NCI-H1436 (cell line): ENCODE measurements around the gene ENPP6.

Experiments used
- DNase-seq: peaks from one replicate; lab custom pipeline; 2025; lab: John Stamatoyannopoulos, UW

Gene ENPP6

DNA sequence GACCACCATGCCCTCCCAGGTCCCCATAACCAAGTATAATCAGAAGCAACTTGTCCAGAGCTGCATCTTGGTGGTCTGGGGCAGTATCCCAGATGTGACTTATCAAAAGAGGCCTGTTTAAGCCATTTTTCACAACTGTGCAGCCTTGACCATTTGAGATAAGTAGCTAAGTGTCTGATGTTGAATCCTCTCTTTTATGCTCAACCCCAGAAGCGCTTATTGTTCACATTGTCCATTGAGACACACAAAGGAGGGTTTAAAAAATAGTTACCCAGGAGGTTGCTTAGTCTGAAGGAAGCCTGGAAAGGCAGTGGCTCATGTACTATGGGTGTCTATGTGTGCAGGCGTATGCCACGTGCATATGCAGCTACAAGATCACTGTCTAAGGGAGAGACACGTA, 27.0 kb downstream of the ENPP6 start:
- no peak for DNase-seq

DNA sequence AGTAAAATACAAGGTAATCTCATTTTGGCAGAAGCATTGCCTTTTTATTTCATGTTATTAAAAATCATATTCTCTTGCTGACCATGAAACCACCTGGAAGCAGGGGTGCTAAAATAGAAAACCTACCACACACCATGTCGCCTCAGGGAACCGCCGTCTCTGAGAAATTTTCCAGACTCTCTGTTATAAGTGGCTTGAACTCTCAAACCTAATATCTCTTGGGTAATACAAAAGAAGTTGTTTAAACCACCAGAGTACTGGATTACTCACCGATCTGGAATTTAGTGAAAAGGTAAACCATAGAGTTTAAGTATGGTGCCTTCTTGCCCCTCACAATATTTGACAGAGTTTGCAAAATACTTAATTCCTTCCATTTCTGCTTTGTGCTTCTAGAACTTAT, 27.7 kb downstream of the ENPP6 start:
- DNase-seq, result no peak

DNA sequence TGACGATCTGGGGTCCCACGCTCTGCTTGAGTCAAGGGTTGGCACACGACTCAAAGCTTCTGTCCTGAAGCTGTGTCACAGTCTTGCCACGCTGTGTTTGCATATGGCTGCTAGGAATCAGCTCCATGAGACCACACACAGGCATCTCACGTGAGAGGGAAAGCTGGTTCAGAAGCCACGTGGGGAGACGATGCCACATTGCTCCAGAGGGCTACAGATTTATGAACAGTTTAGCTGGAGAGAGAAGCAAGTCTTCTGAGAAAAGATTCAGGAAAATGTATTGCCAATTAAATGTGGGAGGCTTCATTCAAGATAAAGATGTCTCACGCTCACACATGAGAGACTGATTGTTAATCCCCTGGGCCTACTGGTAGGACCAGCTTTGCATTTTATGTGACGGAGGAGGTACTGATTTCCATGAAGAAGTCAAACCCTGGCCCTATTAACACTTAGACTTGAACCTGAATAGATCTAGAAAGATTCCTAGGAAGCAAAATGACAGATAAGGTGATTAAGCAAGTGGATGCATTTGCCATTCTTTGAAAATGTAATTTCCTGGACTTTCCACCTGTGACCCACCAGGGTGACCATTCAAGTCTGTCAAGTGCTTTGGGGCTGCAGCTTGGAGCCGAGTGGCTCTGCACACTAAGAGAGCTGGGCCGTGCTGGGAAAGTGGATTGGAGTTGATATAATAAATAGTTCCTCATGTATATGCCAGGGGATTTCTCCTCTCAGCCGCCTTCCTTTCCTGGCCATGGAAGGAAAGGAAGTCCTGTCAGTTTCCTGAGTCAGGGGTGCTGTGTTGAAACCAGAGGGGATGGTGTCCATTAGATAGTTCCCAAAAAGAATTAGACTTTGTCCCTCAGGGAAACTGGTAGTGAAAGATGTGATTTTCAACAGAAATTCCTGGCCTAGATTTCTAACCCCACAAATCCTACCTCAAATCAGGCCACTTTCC, 29.0 kb downstream of the ENPP6 start:
- no peak for DNase-seq

DNA sequence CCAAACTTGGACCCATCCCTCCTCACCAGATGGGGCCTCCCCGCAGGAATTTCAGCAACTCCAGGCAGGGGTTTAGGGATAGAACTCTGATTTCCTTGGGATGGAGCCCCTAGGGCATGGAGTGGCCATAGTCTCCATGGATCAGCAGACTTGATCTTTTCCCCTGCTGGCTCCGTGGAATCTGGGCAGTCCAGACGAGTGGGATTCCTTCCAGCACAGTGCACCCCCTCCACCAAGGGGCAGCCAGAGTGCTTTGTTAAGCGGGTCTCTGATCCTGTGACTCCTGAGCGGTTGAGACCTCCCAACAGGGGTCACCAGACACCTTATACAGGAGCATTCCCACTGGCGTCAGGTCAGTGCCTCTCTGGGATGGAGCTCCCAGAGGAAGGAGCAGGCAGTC, 40.4 kb downstream of the ENPP6 start:
- no peak for DNase-seq

DNA sequence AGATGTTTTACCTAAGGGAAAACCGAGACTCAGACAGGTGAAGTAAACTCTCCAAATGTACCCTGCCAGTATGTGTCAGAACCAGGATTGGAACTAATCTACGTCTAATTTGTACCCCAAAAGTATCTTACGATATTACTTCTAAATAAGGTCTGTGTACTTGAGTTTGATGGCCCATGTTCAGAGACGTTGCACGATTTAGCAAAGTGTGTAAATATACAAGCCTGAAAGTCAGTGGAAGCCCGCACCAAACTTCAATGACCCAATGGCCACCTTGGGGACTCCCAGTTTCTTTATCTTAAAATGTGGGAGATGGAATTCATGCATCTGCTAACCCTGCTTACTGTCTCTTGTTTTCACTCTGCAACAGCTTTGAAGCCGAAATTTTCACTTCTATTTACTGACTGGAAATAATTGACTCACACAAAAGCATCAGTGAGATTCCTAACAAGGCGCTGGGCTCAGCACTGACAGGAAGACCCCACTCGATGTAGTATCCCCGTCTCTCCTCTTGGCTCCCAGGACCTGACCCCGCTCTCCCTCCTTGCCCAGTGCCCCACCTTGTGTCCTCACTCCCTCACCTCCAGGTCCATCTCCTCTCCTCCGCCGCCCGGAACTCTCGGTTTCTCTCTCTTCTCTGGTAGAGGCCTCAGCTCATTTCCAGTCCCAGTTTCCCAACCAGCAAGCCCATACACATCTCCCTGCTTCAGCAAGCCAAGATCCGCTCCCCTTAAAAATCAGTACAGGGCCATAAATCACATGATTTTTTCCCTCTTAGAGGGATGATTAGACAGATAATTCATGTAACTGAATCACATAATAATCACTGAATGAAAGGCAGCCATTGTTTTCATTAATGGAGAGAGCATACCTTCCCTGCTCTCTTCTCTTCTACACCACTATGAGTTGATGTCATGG, 42.8 kb downstream of the ENPP6 start:
- DNase-seq, result no peak

DNA sequence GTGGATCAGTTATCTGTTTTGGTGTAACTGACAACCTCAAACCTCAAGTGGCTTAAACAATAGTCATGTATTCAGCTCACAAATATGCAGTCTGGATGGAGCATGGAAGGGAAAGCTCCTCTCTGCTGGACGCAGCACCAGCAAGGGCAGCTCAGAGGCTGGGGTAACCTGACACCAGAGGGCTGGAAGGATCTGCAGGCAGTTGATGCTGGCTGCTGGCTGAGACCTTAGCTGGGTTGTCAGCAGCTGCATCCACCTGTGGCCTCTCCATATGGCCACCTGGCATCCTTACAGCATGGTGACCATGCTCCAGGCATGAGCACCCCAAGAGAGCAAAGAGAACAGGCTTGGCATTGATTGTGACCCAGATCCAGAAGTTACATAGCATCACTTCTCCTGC, 46.7 kb downstream of the ENPP6 start:
- no peak for DNase-seq

DNA sequence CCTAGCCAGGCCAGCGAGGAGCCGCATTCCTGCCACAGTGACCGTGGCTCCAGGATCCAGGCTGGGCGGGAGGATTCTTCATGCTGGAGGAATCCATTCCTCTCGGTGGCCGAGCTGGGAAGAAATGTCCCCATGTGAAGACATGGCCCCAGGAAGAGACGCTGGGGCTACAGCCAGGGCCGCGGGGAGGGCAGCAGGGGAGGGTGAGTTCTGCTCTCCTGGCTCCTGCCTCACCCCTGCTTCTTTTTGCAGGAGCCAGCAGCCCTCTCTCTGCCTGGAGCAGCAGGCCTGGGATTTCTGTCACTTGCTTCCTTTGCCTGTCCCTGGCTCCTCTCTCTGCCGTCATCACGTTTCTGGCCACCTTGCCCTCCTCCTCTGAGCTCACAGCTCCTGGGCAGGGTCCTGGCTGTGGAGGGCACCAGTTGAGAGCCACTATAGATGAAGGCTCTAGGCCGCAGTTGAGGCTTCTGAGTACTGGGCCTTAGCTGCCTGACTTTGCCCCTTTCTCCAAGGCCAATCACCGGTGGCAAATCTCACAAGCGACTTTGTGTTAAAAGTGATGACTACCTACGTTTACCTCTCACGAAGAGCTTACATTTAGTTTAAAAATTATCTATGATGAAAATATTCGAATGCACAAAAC, 48.3 kb downstream of the ENPP6 start:
- DNase-seq, result no peak

DNA sequence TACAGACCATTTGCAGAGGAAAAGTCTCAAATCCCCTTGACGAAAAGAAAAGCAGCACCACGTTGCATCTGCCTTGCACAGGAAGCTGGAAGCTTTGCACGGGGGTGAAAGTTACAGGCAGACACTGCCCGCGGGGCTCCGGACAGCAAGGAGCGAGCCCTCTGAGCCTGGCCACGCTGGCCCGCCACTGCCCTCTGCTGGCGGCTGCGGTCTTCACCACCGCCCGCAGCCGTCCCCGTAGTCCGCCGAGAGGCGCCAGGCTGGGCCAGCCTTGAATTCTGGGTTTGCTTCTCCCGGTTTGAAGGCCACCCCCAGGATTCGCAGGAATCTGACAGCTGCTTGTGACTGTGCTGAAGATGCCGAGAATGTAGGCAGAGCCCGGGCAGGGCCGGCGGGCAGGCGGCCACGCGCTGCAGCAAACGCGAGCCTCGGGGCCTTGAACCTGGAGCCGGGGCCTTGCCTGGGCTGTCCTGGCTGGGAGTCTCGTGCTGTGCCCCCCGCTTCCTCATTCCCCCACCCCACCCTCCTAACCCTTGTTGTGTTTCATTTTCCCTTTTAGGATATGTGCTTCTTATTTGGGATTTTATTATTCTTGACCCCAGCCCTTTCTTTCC, 49.2 kb downstream of the ENPP6 start:
- DNase-seq, result no peak

DNA sequence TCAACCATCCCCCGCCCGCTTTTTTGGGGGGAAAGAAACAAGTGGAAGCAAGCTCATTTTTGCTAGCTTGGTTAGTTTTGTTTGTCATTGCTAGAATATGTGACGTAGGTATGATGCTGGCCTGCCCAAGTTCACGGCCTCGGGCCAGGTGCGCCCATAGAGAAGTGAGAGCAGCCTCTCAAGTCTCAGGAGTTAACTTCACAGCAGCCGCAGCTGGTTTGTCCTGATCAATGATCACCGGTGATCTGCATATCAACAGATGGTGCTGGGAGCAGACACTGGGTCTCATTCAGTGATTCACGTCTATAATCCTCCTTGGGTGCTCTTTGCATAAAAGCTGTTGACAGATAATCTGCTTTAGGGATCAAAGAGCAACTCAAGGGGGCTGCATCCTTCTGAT, 50.1 kb downstream of the ENPP6 start:
- DNase-seq, result no peak

DNA sequence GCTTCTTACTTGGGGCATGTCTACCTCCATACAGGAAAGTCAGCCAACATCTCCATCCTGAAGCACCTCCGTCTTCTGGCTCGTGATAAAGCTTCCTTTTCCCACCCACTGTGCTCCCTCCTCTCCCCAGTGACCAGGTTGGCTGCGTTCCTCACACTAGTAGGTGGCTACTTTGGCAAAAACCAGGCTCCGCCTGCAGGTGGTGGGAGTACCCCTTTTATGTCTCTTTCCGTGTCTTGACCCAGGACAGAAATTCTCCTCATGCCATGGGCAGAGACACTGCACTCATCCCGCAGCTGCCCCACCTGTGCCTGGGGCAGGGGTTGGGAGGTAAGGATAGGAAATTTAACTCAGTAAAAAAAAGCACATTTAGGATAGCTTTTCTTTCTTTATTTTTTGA, 50.9 kb downstream of the ENPP6 start:
- DNase-seq, result no peak

DNA sequence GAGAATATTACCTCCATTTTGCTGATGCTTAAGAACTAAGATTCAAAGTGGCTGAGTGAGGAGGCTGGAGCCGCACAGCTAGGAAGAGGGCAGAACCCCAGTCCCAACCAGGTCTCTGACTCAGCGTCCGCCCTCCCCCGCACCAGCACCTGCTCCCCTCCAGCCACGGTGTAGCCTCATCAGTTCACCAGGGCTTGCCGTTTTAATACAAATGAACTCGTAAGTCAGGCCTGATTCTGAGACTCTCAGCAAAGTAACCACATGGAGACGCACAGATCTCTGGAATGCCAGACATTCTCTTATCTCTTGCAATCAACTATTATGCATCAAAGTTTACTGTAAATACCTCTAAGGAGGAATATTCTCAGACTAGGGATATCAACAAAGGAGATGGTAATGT, 52.4 kb downstream of the ENPP6 start:
- no peak for DNase-seq

DNA sequence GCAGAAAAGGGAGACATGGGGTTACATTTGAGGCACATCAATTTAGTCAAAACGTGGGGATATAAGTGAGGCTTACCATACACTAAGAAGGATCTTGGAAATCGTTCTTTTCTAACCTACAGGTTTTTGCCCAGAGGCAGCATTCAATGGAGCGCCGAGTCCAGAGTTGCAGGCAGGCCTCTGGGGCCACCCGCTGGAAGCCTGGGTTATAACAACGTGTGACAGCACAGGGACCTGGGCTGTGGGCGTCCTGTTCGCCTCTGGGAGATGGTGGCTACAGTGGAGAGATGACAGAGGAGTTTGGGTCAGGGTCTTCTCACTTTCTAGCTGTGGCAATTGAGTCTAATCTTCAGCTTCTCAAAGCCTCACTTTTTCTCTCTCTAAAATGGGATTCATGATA, 53.9 kb downstream of the ENPP6 start:
- DNase-seq, result no peak

DNA sequence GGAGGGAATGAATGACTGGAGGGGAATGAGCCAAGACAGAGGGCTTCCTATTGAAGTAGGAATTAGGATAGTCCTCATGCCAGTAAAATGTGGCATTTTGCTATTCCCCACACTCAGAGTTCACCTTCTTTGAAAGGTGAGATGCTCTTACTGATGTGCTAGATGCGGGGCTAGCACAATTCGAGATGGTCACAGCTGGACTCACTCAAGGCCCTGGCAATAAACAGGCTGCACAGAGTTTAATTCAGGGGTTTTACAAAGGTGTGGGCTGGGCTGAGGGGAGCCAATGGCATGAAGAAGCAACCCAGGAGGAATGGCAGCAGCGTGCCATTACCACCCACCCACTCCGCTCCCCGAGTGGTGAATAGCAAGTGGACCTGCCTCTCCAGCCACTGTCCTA, 55.1 kb downstream of the ENPP6 start:
- DNase-seq, result no peak

DNA sequence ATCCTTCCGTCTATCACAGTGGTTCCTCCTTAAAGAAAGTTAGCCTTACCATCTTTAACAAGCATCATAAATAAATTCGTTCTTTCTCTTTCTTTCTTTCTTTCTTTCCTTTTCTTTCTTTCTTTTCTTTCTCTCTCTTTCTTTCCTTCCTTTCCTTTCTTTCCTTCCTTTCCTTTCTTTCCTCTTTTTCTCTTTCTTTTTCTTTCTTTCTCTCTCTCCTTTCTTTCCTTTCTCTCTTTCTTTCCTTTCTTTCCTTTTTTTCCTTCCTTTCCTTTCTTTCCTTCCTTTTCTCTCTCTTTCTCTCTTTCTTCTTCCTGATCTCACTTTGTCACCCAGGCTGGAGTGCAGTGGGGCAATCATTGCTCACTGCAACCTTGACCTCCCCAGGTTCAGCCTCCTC, 60.4 kb downstream of the ENPP6 start:
- no peak for DNase-seq

DNA sequence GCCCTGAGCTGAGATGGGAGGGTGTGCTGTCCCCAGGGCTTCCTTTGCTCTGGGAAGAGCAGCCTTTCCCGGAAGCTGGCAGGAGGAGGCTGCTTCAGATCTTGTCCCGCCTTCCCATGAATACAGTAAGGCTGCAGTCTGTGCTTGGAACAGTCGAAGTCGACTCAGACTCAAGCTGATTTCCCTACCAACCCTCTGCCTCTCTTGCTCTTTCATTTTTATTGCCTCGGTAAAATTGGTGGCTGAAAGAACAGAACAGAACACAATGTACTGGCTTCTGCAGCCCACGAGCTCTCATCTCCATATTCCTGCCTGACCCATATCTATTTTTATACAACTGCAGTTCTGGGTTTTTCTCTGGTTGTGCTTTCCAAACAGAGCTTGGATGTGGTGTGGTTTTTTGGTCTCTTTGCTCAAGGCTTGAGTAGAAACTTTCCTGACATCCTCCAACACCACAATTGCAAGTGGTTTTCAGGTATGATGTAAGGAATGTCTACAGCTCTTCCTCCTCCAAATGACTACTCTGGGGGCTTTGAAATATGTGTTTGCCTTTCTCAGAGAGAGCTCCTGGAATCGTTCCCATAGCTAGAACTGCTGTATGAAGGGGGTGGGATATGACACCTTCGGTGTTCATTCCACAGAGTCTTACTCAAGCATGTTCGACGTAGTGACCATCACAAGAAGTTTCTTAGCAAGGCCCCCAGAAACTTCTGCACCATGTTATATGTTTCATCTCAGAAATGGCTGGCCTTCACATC, 61.3 kb downstream of the ENPP6 start:
- DNase-seq, result no peak

DNA sequence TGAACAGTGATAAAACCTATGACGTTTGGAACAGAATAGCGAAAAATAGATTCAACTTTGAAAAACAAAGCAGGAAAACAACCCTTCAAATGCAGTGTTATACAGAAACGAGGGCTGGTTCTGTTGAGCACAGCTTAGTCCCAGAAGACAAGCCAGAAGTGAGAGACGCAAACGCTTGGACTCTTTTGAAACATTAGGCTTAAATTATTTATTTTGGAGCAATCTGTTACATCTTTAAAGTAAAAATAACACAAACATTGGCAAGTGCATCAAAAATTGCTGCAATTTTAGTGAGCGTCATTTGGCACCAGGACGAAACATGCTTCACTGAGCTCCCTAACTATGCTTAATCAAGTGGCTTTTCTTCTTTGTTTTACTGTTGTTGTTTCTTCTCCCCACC, 63.5 kb downstream of the ENPP6 start:
- DNase-seq, result no peak

DNA sequence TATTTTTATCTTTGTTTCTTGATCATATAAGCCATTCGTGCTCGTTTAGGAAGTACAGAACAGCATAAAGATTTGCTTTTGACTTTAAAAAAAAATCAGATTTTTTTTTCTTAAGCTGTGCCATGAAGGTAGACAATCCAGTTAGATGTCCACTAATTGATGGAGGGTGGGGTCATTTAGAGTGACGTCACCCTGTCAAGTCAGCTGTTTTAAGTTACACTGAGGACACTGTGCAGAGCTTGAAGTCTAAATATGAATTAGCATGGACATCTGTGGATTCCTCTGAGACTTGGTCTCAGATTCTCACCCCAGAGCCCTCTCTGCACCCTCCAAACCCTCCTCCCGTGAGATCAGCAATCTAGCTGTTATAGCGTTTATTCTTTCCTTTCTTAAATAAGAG, 63.9 kb downstream of the ENPP6 start:
- no peak for DNase-seq

DNA sequence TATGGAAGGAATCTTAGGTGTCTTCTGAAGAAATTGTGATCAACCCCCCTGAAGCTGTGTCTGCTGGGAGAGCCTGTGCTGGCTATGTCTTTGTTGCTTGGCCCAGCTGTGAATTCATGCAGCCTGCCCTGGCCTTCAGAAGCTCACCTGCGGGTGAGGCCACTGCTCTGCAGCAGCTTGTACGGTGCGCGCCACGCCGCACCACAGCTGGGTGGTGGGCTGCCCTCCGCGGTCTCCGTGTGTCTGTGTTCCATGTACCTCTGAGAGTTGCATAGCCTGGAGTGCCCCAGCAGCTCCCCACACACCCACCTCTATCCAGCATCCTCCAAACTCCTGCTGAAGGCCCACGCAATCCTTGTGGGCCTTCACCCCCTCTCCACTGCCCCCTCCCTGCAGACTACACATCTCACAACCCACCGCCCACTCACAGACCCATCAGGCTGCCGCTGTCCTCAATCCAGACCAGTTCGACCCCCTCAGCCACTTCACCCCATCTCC, 65.6 kb downstream of the ENPP6 start:
- no peak for DNase-seq

DNA sequence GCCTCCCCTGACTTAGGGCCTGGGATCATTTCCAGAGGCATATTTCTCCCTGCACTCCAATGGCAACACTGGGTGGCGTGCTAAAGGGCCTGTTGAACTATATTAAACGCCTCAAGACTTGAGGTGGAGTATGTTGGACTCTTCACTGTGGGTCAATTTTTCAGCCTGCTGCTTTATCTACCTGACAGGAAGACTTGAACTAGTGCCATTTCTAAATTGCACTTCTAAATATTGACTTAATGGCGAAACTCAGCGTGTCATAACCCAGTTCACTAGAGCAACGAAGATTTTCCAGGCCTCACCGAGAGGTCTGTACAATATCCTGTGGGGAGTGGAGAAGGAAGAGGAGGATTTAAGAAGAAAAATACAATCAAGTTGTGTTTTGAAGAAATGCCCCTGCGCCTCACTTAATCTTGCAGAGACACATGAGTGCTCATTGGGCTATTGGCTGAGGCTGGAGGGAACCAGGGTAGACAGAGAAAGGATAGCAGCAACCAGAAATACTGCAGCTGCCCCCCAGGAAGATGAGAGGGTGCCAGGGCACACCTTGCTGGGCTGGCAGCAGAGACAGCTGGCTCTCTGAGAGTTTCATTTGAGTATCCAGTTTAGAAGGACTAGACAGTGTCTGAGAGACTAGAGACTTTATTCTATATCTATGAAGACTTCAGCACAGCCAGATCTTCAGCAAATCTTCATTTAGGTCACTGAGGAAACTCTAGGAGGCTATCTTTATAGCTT, 67.4 kb downstream of the ENPP6 start:
- DNase-seq, result no peak
